Hepatocyte (in vitro differentiated cells): ENCODE data around the gene GNG12.

Experiments
- EZH2 ChIP-seq: fragments of 200-600 bp; sonication (generic); IDR thresholded peaks from 2 replicates; pipeline ENCODE4 v1.6.1; 2016; ENCODE audit warnings: antibody characterized with exemption, mild to moderate bottlenecking, borderline replicate concordance
- EZH2phosphoT487 ChIP-seq: fragments of 200-600 bp; sonication (generic); IDR thresholded peaks from one replicate; pipeline ENCODE4 v1.6.1; 2018; ENCODE audit warnings: antibody characterized with exemption, mild to moderate bottlenecking, low read depth, moderate library complexity; ENCODE audit not compliant: unreplicated experiment, severe bottlenecking
- TF ChIP-seq, protein P1 (sequence below): fragments of 200-600 bp; sonication (generic); IDR thresholded peaks from 2 replicates; pipeline ENCODE4 v1.5.1; 2016; ENCODE audit warnings: antibody characterized with exemption, mild to moderate bottlenecking; ENCODE audit not compliant: poor library complexity

GRCh38 chr1:67807282-67807681 lies 26.0 kb downstream of the GNG12 start:
- TF ChIP-seq, protein P1, sequence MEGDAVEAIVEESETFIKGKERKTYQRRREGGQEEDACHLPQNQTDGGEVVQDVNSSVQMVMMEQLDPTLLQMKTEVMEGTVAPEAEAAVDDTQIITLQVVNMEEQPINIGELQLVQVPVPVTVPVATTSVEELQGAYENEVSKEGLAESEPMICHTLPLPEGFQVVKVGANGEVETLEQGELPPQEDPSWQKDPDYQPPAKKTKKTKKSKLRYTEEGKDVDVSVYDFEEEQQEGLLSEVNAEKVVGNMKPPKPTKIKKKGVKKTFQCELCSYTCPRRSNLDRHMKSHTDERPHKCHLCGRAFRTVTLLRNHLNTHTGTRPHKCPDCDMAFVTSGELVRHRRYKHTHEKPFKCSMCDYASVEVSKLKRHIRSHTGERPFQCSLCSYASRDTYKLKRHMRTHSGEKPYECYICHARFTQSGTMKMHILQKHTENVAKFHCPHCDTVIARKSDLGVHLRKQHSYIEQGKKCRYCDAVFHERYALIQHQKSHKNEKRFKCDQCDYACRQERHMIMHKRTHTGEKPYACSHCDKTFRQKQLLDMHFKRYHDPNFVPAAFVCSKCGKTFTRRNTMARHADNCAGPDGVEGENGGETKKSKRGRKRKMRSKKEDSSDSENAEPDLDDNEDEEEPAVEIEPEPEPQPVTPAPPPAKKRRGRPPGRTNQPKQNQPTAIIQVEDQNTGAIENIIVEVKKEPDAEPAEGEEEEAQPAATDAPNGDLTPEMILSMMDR, result no peak
- TF ChIP-seq EZH2, result no peak
- TF ChIP-seq EZH2phosphoT487, result no peak
